Measurements from ENCODE around the gene AJAP1.

The AJAP1 gene

DNA sequence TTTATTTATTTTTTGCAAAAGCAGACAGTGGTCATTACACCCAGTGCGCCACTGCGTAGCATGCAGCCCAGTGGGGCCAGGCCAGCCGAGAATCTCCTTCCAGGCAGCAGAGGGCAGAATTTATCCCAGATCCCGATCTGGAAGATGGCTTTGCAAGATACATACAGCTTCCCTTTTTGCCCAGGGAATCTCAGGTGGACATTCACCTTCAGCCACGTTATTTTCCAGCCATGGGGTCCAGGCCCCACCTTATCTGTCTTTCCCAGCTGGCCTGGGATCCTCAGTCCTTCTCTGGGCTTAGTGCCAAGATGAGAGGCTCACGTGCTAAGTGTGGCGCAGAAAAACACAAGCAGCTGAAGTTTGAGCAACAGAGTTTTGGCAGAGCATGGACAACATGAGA lies 123.6 kb downstream of the AJAP1 start:
- DNase-seq = no peak

DNA sequence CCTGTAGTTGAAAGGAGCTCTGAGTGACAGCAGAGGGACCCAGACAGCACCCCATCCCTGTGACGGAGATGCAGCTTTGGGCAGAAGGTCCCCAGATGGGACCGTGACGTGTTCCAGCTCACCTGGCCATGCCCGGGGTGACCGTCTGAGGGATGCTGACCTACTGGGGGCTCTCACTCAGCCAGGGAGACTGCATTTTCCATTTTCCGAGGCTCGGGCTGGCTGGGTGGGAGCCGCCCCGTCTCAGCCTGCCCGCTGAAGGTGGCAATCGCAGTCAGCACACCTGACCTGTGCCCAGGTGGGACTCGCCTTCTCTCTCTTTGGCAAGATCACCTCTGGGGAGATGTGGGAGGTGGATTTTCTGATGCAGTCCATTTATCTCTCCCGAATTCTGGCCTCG lies 127.2 kb downstream of the AJAP1 start:
- no peak for DNase-seq

DNA sequence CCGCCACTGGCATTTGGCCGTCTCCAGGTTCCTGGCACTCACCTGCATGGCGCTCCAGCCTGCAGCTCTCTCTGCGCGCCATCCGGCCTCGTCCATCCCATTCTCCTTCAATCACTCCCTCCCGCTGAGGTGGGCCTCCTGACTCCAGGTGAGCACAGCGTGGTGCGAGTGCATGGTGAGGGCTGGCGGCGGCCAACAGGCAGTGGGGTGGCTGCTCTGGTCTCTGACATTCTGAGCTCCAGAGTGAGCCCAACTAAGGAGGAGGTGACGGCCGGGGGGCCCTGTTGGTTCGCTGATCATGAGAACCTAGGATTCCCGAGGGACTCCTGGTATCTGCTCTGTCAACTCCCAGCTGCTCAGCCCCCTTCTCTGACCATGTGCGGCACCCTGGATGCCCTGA lies 130.4 kb downstream of the AJAP1 start:
- DNase-seq = no peak

DNA sequence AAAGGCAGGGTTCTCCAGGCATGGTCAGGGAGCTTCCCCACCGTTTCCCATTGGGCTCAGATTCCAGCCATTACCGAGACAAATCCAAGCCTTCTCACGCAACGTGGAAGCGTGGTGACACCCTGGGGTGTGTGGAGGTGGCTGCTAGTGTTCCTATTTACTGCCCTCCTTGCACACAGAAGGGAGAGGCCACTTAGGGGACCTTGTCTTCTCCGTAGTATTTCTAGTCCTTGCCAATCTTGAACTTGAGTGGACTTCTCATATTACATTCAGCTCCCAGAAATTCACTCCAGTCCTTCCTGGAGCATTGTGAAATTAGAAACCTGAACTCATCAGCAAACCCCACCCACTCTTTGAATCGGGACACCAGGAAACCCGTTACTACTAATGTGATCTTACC lies 131.6 kb downstream of the AJAP1 start:
- DNase-seq = no peak

DNA sequence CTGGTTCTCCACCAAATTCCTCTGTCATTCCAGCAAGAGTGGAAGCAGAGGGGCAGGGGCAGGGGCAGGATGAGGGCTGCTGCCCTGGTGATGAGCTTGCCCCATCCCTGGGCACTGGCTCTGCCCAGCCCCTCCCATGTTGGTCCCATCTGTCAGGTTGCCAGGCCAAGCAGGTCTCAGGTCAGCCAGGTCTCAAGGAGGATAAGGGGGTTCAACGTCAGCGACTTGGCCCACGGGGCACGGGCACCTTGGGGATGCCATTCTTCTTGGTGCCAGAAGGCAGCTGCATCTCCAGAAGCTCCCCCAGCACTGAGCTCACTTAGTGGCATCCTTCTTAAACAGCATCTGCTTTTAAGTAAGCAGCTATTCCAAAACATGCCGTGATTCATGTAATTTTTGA lies 133.1 kb downstream of the AJAP1 start:
- no peak for DNase-seq

DNA sequence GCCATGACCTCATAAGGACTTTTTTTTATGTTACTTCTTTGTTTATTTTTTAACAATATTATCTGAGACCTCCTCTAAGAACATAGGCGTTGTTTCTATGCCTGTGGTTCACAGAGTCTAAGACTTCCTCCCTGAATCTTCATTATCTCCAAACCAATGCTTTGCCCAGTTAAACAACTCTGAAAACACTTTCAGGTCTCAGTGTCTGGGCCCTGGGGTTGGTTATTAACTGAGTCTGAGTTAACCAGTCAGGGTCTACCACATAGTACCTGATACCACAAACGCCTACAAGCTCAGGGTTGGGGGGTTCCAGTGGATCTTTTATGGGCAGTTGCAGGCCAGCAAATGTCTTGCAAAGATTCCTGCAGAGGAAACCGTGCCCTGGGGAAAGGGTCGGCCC lies 138.2 kb downstream of the AJAP1 start:
- DNase-seq = no peak

DNA sequence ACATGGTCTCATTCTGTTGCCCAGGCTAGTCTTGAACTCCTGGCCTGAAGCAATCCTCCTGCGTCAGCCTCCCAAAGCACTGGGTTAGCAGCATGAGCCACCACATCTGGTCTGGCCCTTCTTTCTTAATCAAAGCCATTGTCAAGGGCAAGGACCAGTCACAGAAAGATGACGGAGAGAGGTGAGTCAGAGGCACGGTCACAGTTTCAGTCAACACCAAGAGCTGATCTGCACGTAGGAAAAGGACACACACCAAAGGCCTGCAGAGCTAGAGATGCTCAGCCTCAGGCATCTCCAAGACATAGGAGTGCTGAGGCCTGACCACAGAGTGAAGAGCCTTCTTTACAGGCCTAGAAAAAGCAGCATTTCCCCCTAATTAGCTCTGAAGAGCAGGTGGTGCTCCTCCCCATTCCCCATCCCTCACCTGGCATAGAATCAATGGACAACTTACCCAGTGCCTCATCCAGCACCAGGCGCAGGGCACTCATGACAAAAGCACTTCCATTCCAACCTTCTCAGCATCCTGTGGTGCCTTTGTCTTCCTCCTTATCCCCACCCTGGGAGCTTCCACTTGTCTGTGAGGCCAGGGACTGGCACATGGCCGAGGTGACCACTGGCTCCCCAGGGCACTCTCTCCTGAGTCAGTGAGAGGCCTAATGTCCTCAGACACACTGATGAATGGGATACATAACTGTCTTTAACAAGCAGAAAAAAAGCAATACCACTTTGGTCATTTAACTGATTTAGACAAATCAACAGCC lies 139.8 kb downstream of the AJAP1 start:
- no peak for DNase-seq

DNA sequence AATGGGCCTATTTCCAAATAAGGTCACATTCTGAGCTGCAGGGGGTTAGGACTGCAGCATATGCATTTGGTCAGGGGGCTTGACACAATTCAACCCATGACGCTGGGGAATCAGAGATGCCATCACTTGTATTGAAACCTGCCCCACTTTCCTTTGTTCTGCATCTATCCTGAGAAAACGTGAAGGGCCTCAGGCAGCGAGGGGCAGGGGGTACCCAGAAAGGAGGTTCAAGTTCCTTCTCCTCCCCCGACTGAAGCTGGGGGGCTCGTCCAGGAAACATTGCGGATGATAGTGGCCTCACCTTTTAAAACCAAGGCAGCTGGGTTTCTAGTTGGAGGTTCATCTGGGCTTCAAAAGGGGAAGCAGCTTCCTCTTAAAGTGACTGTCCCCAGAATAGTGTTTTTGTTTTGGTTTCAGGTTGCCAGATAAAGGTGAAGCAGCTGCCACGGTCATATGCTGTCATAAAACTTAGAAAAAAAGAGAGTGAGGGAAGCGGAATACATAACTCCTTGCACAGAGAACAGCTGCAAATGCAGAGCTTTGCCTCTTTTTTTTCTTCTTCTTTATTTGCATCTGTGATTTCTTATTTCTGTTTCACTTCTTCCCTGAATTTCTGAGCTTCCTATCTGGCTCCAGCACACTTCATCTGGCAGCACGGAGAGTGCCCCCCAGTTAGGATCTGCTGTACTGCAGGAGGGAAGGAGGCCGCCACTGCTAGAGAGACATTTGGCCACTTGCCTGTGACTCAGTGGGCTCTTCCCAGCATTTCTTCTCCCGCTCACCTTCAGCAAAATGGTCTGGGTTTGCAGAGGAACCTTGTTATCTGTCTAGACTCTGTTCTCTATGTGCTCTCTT lies 142.0 kb downstream of the AJAP1 start:
- no peak for DNase-seq

DNA sequence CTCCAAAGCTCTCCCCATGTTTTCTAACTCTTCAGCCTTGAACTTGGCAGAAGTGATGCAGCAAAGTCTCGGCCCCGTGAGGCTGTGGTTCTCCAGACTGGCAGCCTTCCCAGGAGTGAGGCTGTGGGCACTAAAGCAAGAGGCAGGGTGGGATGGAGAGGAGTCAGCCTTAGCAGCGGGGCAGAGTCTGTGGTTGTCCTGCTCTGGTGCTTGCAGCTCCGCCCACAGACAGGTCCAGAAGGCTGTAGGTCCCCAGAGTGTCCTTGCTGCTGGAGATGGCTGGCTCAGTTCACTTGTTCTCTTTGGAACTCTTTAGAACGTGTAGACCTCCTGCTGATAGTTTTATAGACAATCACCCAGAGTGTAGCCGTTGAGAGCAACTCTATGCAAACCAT lies 142.6 kb downstream of the AJAP1 start:
- DNase-seq = no peak

DNA sequence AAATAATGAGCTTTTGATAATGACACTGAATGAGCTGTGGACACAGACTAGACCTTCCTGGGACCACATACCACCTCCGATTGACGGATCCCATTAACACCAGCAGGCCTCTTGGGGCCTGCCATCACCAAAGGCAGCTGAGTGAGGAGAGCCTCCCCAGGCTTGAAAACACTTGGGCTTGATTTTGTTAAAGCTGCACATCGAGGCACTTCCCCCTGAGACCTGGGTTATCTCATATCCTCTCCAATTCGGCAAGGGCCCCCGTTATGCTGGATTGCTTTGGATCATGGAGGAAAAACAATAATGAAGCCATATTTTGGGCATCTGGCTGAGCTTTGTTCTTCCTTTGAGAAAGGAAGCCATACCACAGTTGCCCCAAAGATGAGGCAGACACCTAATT lies 143.0 kb downstream of the AJAP1 start:
- no peak for DNase-seq

DNA sequence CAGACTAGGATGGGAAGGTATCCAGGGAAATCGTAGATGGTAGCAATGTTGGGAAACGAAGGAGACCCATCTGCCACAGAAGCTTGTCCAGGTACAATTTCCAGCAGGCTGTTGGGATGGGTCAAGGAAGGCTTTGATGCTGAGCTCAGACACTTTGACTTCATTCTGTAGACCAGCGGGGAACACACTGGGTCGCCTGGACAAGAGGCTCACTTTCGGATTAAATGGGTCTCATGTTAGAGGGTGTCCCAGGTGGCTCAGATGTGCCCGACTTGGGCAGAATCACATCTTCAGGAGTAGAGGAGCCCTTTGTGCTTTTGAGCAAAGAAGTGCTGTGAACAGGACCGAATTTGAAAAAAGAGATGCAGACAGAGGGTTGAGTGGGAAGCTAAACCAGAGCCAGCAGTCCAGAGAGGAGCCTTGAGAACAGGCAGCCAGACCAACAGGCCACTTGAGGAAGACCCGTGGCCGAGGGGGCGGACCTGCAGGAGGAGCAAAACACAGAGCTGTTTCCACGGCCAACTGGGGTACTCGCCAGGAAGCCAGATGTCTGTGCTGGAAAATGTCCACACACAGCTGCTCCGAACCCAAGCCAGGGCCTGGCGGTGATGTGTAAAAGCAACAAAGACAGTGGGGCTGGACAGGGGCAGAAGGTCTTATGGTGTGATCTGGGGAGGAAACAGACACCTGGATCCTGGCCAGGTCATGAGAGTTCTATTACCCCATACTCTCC lies 146.9 kb downstream of the AJAP1 start:
- DNase-seq = no peak

DNA sequence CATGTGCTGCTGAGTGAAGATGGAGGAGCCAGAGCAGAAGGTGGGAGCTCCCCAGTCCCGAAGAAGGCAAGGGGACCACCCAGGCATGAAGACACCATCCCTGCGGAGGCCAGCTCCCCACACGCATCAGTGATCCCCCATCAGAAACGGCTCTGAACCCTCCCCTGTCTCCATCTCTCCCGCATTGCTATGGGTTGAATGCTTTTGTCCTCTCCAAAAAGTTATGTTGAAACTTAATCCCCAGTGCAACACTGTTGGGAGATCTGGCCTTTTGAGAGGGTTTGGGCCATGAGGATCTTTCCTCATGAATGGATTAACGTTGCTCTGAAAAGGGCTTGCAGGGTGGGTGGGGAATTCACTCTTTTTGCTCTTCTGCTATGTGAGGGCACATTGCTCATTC lies 147.6 kb downstream of the AJAP1 start:
- no peak for DNase-seq

DNA sequence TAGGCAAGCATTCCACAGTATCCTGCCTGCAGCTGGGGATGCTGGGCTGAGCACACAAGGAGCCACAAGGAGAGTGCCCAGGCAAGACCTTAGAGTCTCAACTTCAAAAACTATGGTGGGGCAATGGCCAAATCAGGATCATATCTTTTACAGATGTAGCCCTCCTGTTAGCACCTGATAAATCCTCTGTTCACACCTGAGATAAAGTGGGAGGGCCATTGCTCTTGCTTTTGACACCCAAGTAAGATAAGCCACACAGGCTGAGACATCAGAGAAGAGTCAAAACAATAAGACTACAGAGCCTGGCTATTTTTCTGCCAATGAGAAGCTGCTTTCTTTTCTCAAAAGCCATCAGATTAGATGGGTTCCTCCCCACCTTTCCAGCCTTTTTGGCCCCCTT lies 148.9 kb downstream of the AJAP1 start:
- no peak for DNase-seq

DNA sequence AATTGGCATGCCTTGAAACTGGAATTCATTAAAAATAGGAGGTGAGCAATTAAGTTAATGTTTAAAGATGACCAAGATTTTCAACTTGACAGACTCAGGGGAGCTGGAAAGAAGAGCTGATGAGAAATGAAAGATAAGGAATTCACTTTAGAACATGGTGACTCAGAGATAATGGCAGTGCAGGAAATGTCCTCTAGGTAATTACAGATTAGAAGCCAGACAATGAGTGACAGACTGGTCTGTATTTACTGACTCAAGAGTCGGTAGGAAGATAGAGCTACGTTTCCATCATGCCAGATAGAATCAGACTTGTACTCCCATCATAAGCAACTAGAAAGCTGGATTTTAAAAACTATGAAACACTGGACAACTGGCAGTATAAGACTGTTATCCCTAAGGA lies 151.6 kb downstream of the AJAP1 start:
- no peak for DNase-seq

DNA sequence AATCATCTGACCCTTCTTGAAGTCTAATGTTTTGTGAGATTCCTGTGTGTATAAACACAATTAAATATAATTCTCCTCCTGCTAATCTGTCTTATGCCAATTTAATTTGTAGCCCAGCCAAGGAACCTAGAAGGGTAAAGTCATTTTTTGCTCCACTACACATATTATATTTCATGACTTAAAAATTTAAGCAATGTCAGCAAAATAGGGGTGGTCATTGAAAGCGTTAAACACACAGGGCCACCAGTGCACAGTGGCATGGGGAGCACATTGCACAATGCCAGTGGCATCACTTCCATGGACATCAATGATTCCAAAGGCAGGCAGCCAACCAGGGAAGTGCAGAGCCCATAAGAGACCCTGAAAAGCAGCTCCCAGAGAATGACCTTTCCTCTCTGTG lies 166.1 kb downstream of the AJAP1 start:
- DNase-seq = no peak

DNA sequence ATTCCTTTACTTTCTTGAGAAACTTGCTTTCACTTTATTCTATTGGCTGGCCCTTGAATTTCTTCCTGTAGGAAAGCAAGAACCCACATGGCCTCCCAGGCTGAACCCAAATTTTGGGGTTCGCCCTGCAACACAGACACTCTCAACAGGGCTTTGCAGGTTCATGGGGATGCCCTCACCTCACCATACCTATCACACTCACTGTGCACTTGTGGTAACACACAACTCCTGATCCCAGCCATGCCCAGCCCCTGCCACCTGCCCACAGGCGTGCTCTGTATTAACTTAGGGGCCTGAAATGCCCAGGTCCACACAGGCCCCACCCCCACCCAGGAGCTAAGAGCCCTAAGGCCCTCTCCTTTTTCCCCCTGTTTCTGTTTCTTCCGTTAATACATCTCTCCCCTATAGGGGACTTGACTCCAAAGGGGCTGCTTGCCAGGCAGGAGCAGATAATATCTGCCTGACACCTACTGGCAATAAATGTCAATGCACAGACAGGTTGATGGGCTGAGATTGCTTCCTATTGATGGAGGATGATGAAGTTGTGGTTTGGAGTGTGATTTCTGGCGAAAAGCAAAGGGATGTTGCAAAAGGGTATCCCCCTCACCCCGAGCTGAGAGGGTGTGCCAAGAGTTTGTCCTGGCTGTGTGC lies 171.5 kb downstream of the AJAP1 start:
- no peak for DNase-seq

DNA sequence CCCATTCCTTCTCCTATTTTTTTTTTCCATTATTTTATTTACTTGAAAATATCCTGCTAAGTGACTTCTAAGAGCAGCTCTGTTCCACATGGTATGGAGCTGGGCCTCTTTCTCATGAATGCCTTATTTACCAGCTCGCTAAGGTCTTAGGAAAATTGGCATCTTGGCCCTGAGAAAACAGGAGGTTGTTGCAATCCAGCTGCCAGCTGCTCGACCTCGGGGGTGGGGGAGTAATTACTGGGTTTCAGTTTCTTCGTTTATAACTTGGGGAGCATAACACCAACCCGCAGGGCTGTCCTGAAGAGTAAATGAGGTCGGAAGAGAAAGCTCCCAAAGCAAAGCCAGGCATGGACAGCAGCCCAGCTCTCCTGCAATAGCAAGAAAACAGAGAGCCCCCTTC lies 176.3 kb downstream of the AJAP1 start:
- DNase-seq = no peak

DNA sequence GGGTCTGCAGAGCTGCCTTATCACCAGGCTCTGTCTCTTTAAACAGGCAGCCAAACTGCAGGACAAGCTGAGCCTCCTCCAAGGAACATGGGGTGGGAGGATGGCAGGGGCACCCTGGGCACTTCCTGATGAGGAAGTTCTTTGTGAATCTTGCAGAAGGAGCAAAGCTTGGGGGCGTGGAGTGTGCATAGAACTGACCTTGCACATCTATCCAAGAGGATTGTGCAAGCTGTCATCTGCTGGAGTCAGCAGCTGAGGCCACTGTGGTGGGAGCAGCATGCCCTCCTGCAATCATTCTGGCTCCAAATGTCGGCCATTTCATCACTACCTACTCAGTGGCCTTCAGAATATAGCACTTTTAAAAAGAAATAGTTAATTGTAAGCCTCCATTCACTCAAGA lies 182.2 kb downstream of the AJAP1 start:
- DNase-seq = no peak

DNA sequence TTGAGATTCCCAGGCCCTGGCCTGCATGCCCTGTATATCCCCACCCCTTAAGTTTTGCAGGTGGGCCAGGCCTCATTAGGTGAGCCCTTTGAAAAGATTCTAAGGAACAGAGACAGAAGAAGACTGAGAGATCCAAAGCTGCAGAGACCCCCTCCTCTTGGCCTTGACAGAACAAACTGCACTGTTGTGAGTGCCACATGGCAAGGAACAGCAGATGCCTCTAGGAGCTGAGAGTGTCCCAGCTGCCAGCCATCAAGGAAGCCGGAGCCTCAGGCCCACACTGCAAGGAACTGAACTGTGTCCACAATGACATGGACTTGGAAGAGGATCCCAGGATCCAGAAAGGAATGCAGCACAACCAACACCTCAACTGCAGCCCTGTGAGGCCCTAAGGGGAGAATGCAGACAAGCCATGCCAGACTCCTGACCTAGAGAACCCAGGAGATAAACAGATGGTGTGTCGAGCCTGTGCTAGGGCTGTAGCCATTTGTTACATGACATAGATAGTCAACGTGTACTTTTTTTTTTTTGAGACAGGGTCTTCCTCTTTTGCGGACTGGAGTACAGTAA lies 182.7 kb downstream of the AJAP1 start:
- no peak for DNase-seq

DNA sequence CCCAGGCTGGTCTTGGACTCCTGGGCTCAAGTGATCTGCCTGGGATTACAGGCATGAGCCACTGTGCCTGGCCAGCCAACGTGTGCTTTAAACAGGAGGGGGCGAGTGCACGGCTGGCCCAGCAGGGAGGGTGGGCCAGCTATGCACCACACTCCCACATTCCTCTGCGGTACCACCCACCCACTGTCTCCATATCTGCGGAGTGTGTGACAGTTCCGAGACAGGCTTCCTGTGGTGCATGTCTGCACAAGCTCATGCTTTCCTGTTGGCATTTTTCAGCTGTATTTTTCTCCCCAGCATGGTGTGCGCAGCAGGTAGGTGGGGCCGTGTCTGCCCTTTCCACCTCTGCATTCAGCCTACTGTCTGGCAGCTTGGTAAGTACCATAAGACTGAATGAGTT lies 183.3 kb downstream of the AJAP1 start:
- DNase-seq = no peak

DNA sequence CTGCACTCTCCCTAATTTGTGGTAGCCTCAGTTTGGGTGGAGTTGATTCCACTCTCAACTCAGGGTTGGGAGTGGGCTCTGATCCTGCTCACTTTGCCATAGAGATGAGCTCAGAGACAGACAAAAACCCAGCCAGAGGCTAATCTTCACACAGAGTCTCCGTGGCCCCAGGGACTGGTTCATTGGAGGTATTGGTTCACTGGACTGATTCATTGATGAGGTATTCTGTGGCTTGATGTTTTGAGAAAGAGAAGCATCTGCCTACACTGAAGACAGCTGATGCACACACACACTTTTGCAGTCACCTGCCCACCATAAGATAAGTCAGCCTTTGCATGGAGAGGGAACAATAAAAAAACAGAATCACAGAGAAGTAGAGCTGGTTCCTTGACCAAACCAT lies 183.8 kb downstream of the AJAP1 start:
- DNase-seq = no peak
